ENCODE results near the gene KLK1.

KLK1 gene

DNA sequence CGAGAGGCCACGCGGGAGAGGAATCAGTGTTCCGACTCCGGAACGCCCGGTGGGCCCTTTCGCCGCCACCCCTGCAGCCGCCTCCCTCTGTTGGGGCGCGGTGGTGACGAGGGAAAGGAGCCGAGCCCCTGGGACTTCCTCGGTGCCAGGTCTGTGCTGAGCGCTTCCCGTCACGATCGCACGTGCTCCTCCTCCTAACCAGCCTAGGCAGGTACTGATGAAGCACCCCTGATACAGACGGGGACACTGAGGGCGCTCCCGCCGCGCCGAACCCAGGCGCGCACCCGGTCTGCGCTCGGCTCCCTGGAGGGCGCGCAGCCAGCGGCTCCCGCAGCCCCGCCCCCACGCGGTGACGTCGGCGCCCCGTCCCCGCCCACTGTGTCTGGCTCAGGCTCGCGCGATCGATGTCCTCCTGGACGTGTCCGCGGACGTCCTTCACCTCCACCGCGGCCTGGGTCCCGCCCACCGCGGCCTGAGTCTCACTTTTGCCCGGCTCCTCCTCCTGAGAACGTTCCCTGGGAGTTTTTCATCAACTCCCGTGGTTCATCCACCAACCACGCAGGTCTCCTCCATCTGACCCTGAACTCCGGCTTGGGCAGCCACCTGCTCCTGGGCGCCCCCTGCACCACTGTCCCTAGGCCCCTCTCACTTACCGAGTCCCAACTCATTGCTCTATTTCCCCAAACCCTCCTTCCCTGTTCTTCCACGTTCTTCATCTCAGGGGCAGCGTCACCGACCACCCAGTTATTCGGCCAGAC is 12.4 kb upstream of the KLK1 start:
- DNase-seq = peak in 1 of 2 experiments; percentile 79

DNA sequence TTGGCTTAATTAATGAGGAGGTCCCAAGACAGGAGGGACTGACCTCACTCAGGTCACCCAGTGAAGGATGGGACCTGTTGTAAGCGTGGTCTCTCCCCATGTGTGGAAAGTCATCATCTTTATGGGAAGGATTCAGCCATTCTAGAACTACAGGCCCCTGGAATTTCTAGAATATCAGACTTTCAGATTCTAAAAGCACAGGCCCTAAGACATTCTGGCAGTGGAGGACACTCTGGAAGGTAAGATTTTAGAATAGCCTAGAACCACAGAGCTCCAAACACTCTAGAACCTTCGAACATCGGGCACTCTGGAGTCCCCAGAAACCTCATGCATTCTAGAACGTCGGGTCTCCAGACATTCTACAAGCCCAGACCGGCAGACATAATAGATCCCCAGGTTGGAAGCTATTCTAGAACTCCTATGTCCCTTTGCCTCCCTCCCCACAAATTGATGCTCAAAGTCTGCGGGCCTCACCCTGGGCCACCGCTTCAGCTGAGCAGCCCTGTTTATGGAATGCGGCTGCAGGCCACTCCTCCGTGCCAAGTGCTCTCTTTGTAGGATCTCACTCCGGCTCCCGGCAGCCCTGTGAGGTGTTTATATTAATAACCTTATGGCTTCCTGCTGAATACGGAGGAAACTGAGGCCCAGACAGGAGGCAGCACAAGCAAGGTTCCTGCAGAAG is 11.7 kb upstream of the KLK1 start:
- no peak for DNase-seq

GRCh38 chr19:50833802-50834167 is 10.2 kb upstream of the KLK1 start:
- no peak for DNase-seq

GRCh38 chr19:50833117-50833801 is 9.7 kb upstream of the KLK1 start, which contains the start of gene KLK15:
Gene KLK15 (minus strand): TSS chr19:50833574. CDS start chr19:50831492, 2,082 bp downstream.
- no peak for DNase-seq

DNA sequence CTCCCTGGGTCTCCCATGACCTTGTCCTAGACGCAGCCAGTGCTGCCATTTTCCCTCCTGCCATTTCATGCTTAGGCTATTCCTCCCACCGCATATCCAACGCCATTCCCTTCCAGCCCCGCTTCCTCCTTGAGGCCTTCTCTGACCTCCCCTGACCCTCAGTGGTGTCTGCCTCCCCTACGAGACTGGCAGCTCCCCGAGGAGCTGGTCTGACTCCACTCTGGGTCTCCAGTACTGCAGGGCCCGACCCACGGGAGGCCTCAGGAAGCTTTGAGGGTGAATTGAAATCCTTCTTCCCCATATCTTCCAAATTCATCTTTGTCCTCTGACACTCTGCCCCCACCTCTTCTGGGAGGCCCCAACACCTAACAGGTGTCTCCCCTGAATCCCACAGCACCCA is 9.1 kb upstream of the KLK1 start:
- DNase-seq = no peak

DNA sequence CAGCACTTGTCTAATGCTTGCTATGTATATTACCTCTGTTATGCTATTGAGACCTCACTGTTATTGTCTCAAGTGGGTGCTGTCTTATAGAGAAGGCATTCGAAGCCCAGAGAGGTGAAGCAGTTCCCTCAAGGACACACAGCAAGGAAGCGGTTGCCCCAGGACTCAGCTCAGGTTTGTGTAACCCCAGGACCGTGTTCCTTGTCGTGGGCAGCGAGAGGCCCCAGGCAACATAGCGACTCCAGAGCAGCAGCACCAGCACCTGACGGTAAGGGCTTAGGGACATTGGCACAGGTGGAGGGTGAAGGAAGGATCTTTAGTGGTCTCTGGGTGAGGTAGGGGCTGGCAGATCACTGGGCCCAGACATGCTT is 7.4 kb upstream of the KLK1 start:
- no peak for DNase-seq

GRCh38 chr19:50830266-50831025 is 6.9 kb upstream of the KLK1 start:
- DNase-seq = no peak

DNA sequence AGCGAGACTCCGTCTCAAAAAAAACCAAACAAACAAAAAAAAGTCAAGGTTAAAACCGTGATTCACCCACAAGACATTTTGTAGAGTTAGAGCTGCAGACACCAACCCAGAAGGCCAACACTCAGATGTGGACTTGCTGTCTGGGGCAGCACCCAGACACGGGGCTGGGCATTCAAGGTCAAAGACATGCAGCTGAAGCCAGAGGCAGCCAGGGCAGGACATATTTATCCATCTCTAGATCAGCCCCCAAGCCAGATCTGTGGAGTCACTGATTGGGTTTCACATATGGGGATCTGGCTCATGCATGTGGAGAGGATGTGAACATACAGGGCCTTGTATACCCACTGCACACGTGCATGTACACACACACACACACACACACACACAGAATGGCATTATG is 6.2 kb upstream of the KLK1 start:
- no peak for DNase-seq

DNA sequence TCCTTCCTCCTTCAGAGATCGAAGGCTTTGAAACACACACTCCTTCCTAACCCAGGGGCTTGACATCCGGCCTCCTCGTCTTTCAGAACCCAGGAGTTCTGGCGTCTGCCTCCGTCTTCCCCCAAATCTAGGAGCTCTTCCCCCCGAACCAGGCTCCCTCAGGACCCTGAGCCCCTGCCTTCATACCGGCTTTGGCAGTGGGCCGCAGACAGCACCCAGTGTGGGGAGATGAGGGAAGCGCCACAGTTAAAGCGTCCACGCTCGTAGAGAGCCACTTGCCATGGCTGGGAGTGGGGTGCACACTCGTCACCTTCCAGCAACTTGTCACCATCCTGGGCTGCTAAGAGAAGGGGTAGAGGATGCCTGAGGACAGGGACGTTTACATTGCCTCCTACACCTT is 3.9 kb upstream of the KLK1 start:
- DNase-seq = no peak

GRCh38 chr19:50826492-50827240 is 3.1 kb upstream of the KLK1 start:
- DNase-seq = no peak

DNA sequence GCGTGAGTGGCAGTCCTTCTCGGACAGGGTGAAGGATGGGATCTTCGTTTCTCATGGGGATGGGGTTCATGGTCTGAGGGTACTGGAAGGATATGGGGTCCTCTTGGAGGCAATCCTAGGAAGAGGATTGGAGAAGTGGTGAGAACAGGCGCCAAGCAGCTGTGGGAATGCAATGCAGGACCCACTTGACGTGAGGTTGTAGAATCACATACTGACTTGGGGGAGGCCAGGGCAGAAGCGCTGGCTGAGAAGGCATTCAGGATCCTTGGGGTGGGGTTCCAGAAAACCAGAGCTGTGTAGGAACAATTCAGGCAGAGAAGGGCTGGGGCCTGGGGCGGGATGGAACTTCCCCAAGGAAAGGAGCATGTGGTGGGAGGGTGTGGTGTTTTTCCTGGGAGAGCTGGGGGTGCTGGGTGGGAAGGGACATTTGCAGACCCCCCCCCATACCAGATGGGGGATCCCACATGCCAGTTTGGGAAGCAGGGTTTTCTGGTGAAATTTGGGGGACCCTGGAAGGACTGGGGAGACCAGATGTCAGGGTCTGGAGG is 852 bp downstream of the KLK1 start:
- DNase-seq = no peak

DNA sequence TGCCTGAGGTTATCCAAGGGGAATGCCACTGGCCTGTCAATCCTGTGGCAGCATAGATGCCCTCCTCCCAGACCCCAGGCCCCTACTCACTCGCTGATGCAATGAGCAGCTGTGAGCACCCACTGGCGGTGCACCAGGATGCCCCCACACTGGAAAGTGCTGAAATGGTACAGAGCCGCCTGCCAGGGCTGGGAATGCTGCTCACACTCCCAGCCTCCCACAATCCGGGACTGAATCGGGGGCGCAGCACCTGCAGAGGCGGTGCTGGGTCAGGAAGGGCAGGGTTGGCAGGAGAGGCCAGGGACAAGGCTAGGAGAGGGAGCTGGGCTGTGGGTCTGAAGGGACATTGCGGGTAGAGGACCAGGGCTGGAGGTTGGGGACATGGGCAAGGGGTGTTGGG is 2.0 kb downstream of the KLK1 start:
- DNase-seq = no peak

- no peak for DNase-seq
Observed at GRCh38 chr19:50821248-50821612, 2.4 kb downstream of the KLK1 start.

DNA sequence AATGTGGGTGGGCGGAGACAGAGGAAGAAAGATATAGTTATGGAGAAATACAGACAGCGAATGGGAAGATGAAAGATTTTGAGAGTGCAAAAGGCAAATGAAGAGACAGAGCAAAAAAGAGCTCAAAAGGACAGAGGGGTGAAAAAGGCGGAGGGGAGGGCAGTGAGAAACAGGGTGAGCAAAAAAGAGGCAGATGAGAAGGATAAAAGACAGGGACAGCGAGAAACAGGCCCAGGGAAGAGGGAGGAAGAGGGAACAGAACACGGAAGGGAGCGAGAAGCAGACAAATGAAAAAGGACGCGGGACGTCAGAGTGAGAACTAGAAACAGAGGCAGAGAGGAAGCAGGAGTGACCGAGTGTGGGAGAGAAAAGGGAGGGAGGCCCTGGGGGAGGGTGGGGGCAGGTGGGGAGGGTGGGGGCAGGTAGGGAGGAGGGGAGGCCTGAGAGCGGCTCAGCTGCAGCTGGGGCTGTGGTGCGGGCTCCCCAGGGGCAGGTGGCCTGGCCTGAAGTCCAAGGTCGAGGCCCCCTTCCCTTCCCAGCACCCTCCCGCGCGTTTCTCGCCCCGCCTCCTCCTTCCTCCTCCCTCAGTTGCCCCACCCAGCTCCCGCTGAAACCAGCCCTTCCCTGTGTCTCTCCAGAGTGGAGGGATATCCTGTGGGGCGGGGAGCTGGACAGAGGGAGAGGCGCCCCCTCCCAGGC is 2.9 kb downstream of the KLK1 start:
- DNase-seq = no peak

DNA sequence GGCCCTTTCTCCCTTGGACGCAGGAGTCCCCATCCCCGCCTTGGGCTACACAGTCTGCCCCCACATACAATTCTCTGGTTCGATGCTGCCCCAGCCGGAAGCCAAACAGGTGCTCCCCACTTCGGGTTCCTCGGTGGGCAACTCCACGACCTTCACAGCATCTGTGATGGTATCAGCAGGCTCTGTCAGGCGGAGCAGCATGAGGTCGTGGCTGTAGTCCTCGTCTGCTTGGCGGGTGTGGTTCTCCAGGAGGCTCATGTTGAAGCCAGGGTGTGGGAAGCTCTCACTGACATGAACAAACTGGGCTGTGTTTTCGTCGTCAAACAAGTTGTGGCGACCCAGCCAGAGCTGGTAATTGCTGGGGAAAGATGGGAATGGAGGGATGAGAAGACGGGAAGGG is 3.5 kb downstream of the KLK1 start:
- DNase-seq = no peak

GRCh38 chr19:50819636-50820035 is 4.0 kb downstream of the KLK1 start:
- no peak for DNase-seq

DNA sequence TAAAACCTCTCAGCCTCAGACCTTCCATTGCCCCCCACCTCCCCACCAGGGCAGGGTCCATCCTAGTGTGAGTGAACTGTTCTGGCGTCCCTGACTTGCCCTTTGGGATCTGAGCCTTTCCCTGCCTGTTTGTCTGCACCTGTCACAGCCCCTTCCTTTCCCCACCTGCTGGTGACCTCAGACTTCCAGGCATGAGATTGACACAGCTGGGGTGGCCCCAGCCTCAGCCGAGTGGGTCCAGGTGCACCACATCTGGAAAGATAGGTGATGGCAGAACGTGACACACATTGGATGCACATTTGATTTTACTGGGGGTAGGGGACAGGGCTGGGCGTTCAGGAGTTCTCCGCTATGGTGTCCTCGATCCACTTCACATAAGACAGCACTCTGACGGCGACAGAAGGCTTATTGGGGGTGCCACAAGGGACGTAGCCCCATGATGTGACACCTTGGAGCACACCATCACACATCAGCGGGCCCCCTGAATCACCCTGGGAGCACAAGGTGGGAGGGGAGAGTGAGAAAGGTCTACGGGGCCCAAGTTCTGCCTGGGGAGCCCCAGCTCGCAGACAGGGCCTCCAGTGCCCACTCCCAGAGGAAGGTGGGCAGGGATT is 4.6 kb downstream of the KLK1 start:
- DNase-seq = no peak

DNA sequence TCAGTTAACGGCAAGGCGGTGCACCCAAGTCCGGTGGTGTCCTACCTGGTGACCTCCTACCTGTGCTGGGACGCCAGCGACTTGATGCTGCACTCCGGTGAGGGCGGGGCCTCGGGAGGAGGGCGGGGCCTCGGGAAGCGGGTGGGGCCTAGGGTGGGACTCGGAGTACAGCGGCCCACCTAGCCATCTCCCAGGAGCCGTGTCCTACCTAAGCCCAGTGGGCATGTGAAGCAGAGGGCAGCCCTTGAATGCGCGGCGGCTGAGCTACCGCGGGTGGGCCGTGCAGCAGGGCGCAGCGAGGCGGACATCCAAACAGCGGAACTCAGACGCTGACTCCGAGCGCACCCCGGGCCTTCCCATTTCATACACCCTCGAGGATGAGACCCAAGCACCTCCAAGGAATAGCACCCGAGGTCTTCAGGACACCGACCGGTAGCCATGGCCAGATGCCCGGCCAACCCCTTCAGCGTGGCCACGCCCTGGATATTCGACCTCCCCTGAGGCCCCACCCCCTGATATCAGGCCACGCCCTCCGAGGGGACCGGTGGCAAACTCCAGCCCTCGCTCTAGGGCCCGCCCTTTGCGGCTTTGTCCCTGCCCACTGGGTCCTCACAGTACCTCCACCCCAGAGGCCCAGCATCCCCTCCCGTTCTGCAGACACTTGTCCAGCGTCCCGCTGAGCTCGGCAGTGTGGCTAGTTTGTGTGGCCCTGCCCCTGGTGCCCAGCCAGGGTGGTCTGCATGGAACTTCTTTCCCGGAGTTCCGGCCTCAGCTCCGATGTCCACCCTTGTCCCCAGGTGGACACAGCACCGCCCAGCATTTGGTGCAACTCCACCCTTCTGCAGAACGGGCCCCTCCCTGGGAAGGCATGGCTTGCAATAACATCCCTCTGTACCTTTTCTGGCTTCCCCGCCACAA is 5.4 kb downstream of the KLK1 start:
- peak in 1 of 2 experiments; percentile 67 for DNase-seq

DNA sequence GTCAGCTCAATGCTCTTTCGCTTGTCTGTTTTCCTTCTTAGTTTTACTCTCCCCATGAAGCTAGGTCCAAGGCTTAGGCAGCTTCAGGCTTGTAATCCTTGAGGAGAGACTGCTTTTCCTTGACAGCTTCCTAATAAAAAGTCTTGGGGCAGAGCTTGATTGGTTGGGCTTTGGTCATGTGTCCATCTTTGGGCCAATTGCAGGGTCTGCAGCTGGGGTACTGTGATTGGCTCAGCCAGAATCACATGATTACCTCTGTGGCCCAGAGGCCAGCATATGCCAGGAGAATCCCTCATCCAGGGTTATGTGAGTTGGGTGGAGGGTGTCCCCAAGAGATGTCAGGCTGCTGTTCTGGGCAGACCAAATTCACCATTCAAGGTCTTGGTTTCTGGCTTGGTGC is 8.1 kb downstream of the KLK1 start:
- DNase-seq = no peak

DNA sequence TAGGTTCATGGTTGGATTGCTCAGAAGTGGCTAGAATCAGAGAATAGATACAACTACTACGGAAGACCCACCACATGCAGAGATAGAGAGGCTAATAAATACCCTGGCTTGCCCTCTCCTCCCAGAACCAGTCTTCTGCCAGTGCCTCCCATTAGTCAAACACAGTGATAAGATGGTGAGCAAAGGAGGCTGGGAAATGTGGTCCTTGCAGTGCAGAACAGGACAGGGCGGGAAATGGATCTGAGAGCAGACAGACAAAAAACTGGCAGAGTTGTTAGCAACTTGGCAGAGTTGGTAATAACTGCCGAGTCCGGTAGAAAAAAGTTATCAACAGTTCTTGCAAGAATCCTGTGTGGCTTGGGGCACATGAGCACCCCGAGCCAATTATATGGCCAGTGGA is 8.7 kb downstream of the KLK1 start:
- DNase-seq = no peak

Data from NCI-H526 (cell line).